ELR (cell line): ENCODE measurements around the gene DCAF5.
"Not testable (repeated sequence)": the region's sequence is repeated elsewhere in the genome, so short reads cannot be mapped to it uniquely, and the experiment has no call there.

Experiments
- DNase-seq: peaks from one replicate; pipeline ENCODE4 v3.0.0-alpha.2; 2015; ENCODE audit warnings: low read depth

The DCAF5 gene

GRCh38 chr14:69043596-69044260 lies 109.2 kb downstream of the DCAF5 start:
- DNase-seq: peak; percentile 83

- no peak for DNase-seq
Measured at GRCh38 chr14:69042787-69043444, 110.0 kb downstream of the DCAF5 start.

GRCh38 chr14:69042299-69042698 lies 110.6 kb downstream of the DCAF5 start:
- DNase-seq: no peak

- no peak for DNase-seq
Measured at GRCh38 chr14:69041783-69042182, 111.1 kb downstream of the DCAF5 start.

- no peak for DNase-seq
Measured at GRCh38 chr14:69040353-69040752, 112.6 kb downstream of the DCAF5 start.

- peak; percentile 92 for DNase-seq
Measured at GRCh38 chr14:69039288-69039628, 113.7 kb downstream of the DCAF5 start.

GRCh38 chr14:69038455-69039287 lies 114.2 kb downstream of the DCAF5 start:
- peak; percentile 88 for DNase-seq

- peak; percentile 82 for DNase-seq
Measured at GRCh38 chr14:69037790-69038454, 115.0 kb downstream of the DCAF5 start.

GRCh38 chr14:69036757-69037506 lies 116.0 kb downstream of the DCAF5 start:
- peak; percentile 17 for DNase-seq

GRCh38 chr14:69034612-69035262 lies 118.2 kb downstream of the DCAF5 start:
- peak; percentile 50 for DNase-seq

GRCh38 chr14:69027242-69027913 lies 125.5 kb downstream of the DCAF5 start:
- no peak for DNase-seq

- DNase-seq: no peak
Measured at GRCh38 chr14:69023035-69023434, 129.9 kb downstream of the DCAF5 start.

GRCh38 chr14:69022093-69022492 lies 130.8 kb downstream of the DCAF5 start:
- DNase-seq: not testable (repeated sequence)

- no peak for DNase-seq
Measured at GRCh38 chr14:69017706-69018105, 135.2 kb downstream of the DCAF5 start.

GRCh38 chr14:69014829-69015259 lies 138.1 kb downstream of the DCAF5 start:
- DNase-seq: peak; percentile 55

GRCh38 chr14:69013943-69014782 lies 138.8 kb downstream of the DCAF5 start:
- peak; percentile 71 for DNase-seq

GRCh38 chr14:69012256-69012953 lies 140.5 kb downstream of the DCAF5 start:
- DNase-seq: peak; percentile 18

- peak; percentile 10 for DNase-seq
Measured at GRCh38 chr14:69010648-69011047, 142.3 kb downstream of the DCAF5 start.

GRCh38 chr14:69008421-69008884 lies 144.5 kb downstream of the DCAF5 start:
- no peak for DNase-seq
